Limb (tissue), 2 donors: ENCODE data around the gene SRSF1.
"Not testable (repeated sequence)": the region's sequence is repeated elsewhere in the genome, so short reads cannot be mapped to it uniquely, and the experiment has no call there.

ENCODE experiments used
- DNase-seq, 2 donors: peaks; one replicate each; pipeline ENCODE4 v3.0.0-alpha.2; 2016; ENCODE audit errors: extremely low spot score in 2 of 2

SRSF1 gene

GRCh38 chr17:58006924-58007780 is at the start of gene SRSF1:
Gene SRSF1, minus strand, starts transcription at chr17:58007246. Its CDS starts 109 bp downstream, at chr17:58007137.
- DNase-seq: peak; percentile 98 to 99

GRCh38 chr17:58056476-58056875 is 49.4 kb upstream of the SRSF1 start:
- DNase-seq: no peak

- no peak for DNase-seq
Measured at GRCh38 chr17:58054641-58055040, 47.6 kb upstream of the SRSF1 start.

GRCh38 chr17:58052945-58053715 is 46.1 kb upstream of the SRSF1 start:
- no peak for DNase-seq

GRCh38 chr17:58052407-58052806 is 45.4 kb upstream of the SRSF1 start:
- DNase-seq: no peak

GRCh38 chr17:58051468-58051867 is 44.4 kb upstream of the SRSF1 start:
- no peak for DNase-seq

GRCh38 chr17:58050966-58051365 is 43.9 kb upstream of the SRSF1 start:
- DNase-seq: no peak

GRCh38 chr17:58049533-58049932 is 42.5 kb upstream of the SRSF1 start:
- no peak for DNase-seq

- DNase-seq: no peak
Measured at GRCh38 chr17:58047376-58048150, 40.5 kb upstream of the SRSF1 start.

- no peak for DNase-seq
Measured at GRCh38 chr17:58046239-58047094, 39.4 kb upstream of the SRSF1 start.

GRCh38 chr17:58044256-58044655 is 37.2 kb upstream of the SRSF1 start:
- not testable (repeated sequence) for DNase-seq

- DNase-seq: no peak
Measured at GRCh38 chr17:58043221-58044181, 36.5 kb upstream of the SRSF1 start.

- no peak for DNase-seq
Measured at GRCh38 chr17:58041161-58041560, 34.1 kb upstream of the SRSF1 start.

GRCh38 chr17:58040386-58040785 is 33.3 kb upstream of the SRSF1 start:
- DNase-seq: no peak

GRCh38 chr17:58039975-58040374 is 32.9 kb upstream of the SRSF1 start:
- DNase-seq: no peak

- DNase-seq: no peak
Measured at GRCh38 chr17:58032691-58033415, 25.8 kb upstream of the SRSF1 start.

GRCh38 chr17:58028578-58028977 is 21.5 kb upstream of the SRSF1 start:
- no peak for DNase-seq

GRCh38 chr17:58020401-58020800 is 13.4 kb upstream of the SRSF1 start:
- no peak for DNase-seq

- DNase-seq: no peak
Measured at GRCh38 chr17:58019521-58019920, 12.5 kb upstream of the SRSF1 start.
